ENCODE results near the gene USP2.

Gene USP2

DNA sequence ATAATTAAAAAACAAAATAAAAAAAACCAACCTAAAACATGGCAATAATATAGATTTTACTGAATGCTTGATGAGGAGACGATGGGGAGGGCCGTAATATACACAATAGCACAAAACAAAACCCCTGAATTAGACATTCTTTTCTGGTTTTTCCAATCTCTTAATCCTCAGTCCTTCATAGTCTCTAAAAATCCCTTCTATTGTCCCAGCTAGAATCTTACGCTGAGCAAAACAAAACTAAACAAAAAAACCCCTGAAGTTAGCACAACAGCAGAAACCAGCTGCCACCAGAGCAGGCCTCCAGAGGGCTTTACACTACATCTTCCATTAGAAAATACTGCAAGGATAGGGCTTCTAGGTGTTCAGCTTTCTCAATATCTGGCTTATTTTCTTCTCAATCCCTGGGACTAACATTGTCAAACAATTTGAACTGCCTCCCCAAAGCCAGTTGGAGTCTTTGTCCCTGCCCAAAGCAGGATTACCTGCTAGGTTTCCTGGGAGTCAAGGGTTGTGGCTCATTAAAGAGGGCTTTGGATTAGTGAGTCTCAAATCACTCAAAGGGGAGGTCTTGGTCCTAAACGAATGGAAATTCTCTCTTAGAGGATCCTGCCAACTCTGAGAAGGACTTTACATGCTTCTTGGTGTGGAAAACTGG, 49.3 kb downstream of the USP2 start:
- Histone ChIP-seq H3K27me3 (ENCODE audit: control insufficient read depth, insufficient read depth, low read length) (no peaks in the 10 kb centered on the region), H3K27ac (ENCODE audit: low read depth, low read length) (no peak overlapping the region), H3K4me3 (ENCODE audit: low read length) (no peak overlapping the region), H3K9ac (ENCODE audit: low read length) (no peak overlapping the region), H3K4me1 (ENCODE audit: control insufficient read depth, insufficient read depth, low read length) (peaks cover 8% of the 10 kb centered on the region), H3K36me3 (ENCODE audit: control insufficient read depth, insufficient read depth, low read length) (no peaks in the 10 kb centered on the region)

DNA sequence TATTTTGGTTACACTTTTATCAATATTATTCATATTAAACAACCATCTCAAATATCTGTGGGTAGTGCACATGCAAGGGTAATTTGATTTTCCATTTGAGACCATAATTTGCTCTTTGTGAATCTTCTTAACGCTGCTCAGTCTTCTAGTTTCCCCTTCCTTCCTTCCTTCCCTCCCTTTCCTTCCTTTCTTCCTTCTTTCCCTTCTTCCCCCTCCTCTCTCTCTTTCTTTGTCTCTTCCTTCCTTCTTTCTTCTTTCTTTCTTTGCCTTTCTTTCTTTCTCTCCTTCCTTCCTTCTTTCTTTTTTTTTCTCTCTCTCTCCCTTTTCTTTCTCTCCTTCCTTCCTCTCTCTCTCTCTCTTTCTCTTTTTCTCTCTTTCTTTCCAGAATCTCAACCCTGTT, 51.3 kb downstream of the USP2 start:
- no peak overlapping the region for H3K9ac ChIP-seq (ENCODE audit: low read length)
- H3K36me3 ChIP-seq (ENCODE audit: control insufficient read depth, insufficient read depth, low read length), result no peaks in the 10 kb centered on the region
- no peaks in the 10 kb centered on the region for H3K27me3 ChIP-seq (ENCODE audit: control insufficient read depth, insufficient read depth, low read length)
- H3K27ac ChIP-seq (ENCODE audit: low read depth, low read length), result no peak overlapping the region
- H3K4me1 ChIP-seq (ENCODE audit: control insufficient read depth, insufficient read depth, low read length), result peaks cover 4% of the 10 kb centered on the region
- no peak overlapping the region for H3K4me3 ChIP-seq (ENCODE audit: low read length)

DNA sequence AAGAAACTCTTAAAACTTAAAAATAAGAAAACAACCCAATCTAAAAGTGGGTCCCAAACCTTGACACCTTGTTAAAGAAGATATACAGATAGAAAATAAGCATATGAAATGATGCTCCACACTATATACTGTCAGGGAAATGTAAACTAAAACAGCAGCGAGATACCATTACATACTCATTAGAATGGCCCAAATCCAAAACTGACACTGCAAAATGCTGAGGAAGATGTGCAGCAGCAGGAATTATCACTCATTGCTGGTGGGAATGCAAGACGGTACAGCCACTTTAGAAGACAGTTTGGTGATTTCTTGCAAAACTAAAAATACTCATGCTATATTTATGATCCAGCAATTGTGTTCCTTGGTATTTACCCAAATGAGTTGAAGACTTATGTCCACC, 52.2 kb downstream of the USP2 start:
- H3K27me3 ChIP-seq (ENCODE audit: control insufficient read depth, insufficient read depth, low read length), result no peaks in the 10 kb centered on the region
- no peaks in the 10 kb centered on the region for H3K4me1 ChIP-seq (ENCODE audit: control insufficient read depth, insufficient read depth, low read length)
- H3K4me3 ChIP-seq (ENCODE audit: low read length), result no peak overlapping the region
- no peak overlapping the region for H3K27ac ChIP-seq (ENCODE audit: low read depth, low read length)
- no peak overlapping the region for H3K9ac ChIP-seq (ENCODE audit: low read length)
- no peaks in the 10 kb centered on the region for H3K36me3 ChIP-seq (ENCODE audit: control insufficient read depth, insufficient read depth, low read length)

DNA sequence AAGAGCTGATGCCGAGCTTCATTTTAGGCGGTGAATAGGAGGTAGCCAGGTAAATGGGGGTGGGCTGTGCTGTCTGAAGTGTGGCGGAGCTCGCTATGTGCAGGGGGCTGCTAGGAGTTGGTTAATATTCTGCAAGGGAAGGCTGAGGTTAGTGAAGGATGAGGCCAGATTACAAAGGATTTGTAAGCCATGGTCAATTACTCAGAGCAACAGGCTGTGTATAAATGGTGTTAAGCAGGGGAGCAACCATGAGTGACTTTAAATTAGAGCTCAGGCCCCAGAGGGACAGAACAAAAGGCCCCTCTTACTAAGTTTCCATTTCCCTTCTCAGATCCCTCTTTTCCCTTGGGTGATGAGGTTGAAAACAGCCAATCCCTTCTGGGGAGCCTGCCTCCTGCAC, 57.3 kb downstream of the USP2 start:
- H3K27me3 ChIP-seq (ENCODE audit: control insufficient read depth, insufficient read depth, low read length), result no peaks in the 10 kb centered on the region
- peaks cover 17% of the 10 kb centered on the region for H3K4me1 ChIP-seq (ENCODE audit: control insufficient read depth, insufficient read depth, low read length)
- no peak overlapping the region for H3K4me3 ChIP-seq (ENCODE audit: low read length)
- no peak overlapping the region for H3K27ac ChIP-seq (ENCODE audit: low read depth, low read length)
- H3K36me3 ChIP-seq (ENCODE audit: control insufficient read depth, insufficient read depth, low read length), result no peaks in the 10 kb centered on the region
- H3K9ac ChIP-seq (ENCODE audit: low read length), result no peak overlapping the region

DNA sequence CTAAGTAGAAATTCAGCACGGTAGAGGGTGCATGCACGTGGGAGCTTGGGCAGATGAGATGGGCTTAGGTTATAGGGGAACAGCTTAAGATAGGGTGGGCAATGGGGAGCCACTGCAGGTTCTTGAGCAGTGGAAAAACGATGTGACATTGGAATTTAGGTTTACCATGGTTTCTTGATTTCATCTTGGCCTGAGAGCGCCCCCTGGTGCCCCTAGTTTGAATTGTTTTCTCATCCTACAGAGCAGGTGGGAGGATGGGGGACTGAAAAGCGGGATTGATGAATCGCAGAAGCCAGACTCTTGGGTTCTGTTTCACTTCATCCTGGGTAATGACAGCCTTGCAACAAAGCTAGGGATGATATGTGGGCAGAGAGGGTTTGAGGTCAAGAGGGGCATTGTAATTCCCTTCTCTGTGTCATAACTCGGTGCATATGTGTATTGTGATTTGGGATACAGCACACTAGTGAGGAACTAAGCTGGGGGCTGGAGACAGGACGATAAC, 57.9 kb downstream of the USP2 start:
- Histone ChIP-seq H3K27ac (ENCODE audit: low read depth, low read length) (no peak overlapping the region), H3K27me3 (ENCODE audit: control insufficient read depth, insufficient read depth, low read length) (no peaks in the 10 kb centered on the region), H3K4me3 (ENCODE audit: low read length) (no peak overlapping the region), H3K9ac (ENCODE audit: low read length) (no peak overlapping the region), H3K4me1 (ENCODE audit: control insufficient read depth, insufficient read depth, low read length) (peaks cover 24% of the 10 kb centered on the region), H3K36me3 (ENCODE audit: control insufficient read depth, insufficient read depth, low read length) (no peaks in the 10 kb centered on the region)

DNA sequence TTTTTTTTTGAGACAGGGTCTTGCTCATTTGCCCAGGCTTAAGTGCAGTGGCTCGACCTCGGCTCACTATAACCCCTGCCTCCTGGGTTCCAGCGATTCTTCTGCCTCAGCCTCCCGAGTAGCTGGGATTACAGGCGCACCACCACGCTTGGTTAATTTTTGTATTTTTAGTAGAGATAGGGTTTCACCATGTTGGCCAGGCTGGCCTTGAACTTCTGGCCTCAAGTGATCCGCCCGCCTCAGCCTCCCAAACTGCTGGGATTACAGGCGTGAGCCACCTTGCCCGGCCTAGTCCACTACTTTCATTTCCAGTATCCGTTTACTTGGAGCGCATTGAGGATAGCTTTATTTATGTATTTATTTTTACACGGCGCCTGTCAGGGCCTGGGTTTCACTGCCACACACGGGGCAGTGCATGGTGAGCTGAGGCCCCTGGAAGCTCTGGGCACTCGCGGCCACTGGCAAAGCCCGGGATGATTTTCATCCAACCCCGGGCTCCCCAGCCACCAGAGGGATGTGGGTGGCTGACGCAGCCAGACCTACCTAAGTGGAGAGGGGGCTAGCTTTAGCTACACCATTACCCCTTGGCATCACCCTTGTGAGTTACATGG, 58.5 kb downstream of the USP2 start:
- Histone ChIP-seq H3K27ac (ENCODE audit: low read depth, low read length) (no peak overlapping the region), H3K9ac (ENCODE audit: low read length) (no peak overlapping the region), H3K36me3 (ENCODE audit: control insufficient read depth, insufficient read depth, low read length) (no peaks in the 10 kb centered on the region), H3K4me1 (ENCODE audit: control insufficient read depth, insufficient read depth, low read length) (peaks cover 29% of the 10 kb centered on the region), H3K4me3 (ENCODE audit: low read length) (no peak overlapping the region), H3K27me3 (ENCODE audit: control insufficient read depth, insufficient read depth, low read length) (no peaks in the 10 kb centered on the region)

DNA sequence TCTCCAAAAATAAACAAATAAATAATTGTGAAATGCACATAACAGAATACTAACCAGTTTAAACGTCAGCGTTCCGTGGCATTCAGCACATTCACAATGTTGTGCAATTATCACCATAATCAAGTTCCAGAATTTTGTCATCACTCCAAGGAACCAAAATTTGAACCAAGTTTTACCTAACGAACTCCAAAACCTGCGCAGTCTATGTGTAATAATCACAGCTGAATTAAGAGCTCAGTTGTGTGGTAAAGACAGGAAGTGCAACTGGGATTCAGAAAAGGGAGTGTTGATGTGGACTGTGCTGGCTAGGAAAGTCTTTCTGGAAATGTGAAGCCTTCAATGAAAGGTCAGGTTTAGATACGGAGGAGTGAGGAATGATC, 59.1 kb downstream of the USP2 start:
- Histone ChIP-seq H3K4me1 (ENCODE audit: control insufficient read depth, insufficient read depth, low read length) (peaks cover 36% of the 10 kb centered on the region), H3K27me3 (ENCODE audit: control insufficient read depth, insufficient read depth, low read length) (no peaks in the 10 kb centered on the region), H3K36me3 (ENCODE audit: control insufficient read depth, insufficient read depth, low read length) (no peaks in the 10 kb centered on the region), H3K4me3 (ENCODE audit: low read length) (no peak overlapping the region), H3K9ac (ENCODE audit: low read length) (no peak overlapping the region), H3K27ac (ENCODE audit: low read depth, low read length) (peak overlapping the region; percentile 91)

DNA sequence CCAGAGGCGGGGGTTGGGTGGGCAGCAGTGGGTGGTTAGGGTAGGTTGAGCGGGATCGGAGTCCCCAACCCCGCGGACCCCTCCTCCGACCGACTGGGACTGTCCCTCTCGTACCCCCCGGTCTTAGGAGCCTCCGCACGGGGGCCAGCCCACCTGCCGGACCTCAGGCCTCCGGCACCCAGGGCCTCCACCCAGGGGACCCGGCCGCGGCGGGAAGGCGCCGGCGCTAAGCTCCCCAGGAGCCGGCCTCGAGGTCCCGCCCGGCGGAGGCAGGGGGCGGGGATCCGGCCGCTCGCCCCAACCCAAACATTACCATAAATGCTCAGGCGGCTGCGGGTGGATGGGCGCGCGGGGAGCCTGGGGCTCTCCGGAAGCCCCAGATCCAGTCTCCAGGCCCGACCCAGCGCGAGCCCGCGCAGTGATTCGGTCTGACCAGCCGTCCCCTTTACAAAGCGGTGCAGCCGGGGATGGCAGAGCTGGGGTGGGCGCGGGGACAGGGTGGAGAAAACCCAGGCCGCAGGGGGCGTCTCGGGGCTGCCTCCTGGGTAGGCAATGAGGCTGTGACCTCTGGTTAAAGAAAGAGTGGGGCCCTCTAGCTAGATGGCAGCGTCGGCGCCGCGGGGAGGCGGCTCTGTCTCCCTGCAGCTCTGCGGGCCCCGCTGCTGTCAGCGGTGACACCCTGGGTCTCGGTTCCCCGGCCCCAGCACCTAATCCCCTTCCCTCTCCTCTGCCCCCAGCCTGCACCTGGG, 60.5 kb downstream of the USP2 start:
- Histone ChIP-seq H3K27ac (ENCODE audit: low read depth, low read length) (peak overlapping the region; percentile 91), H3K9ac (ENCODE audit: low read length) (peak overlapping the region; percentile 76), H3K27me3 (ENCODE audit: control insufficient read depth, insufficient read depth, low read length) (no peaks in the 10 kb centered on the region), H3K4me3 (ENCODE audit: low read length) (peak overlapping the region; percentile 66), H3K4me1 (ENCODE audit: control insufficient read depth, insufficient read depth, low read length) (peaks cover 37% of the 10 kb centered on the region), H3K36me3 (ENCODE audit: control insufficient read depth, insufficient read depth, low read length) (no peaks in the 10 kb centered on the region)

DNA sequence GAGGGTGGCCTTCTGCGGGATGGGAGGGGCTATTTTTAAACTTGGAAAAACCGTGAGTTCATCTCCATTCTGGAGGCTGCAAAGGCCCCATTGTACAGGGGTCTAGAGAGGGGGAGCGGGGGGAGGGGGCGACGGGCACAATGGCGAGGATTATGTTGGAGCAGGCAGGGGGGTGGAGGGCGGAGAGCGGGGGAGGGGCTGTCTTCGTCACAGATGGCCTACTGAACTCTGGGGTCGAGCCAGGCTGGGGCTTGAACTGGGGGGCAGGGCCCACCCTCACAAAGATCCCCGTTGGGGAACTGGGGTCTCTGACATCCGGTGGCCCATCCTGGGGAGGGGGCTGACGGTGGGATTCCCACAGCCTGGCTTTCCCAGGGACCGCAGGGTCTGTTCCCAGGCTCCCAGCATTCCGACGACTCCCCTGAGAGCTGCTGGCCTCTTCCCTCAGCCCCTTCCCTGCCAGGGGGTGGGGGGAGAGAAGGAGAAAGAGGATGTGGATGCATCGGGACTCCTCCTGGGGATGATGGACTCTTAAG, 61.2 kb downstream of the USP2 start:
- Histone ChIP-seq H3K27ac (ENCODE audit: low read depth, low read length) (peak overlapping the region; percentile 91), H3K9ac (ENCODE audit: low read length) (peak overlapping the region; percentile 45), H3K4me1 (ENCODE audit: control insufficient read depth, insufficient read depth, low read length) (peaks cover 40% of the 10 kb centered on the region), H3K4me3 (ENCODE audit: low read length) (peak overlapping the region; percentile 66), H3K27me3 (ENCODE audit: control insufficient read depth, insufficient read depth, low read length) (peaks cover 2% of the 10 kb centered on the region), H3K36me3 (ENCODE audit: control insufficient read depth, insufficient read depth, low read length) (no peaks in the 10 kb centered on the region)

DNA sequence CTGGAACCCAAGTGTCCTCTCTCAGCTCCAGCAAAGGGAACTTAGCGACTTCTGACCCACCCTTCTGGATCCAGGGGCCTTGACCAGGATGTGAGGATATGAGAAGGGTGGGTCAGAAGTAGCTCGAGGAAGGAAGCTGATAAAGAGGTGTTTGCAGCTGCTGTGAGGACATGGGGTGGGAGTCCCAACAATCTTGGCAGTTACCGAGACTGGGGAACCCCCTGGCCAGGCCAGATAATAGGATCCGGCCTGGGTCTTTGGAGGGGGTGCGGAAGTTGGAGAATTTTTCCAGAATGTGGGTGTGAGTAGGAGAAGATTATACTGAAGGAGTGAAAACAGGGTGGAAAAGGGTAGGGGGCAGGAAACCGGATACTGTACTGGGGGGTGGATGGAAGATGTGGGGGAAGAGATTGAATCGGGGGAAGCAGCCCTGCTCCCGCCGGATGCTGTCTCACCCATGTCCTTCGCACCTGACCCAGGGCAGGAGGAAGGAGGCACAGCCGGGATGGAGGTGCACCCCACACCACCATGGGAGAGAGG, 61.7 kb downstream of the USP2 start:
- peaks cover 42% of the 10 kb centered on the region for H3K4me1 ChIP-seq (ENCODE audit: control insufficient read depth, insufficient read depth, low read length)
- no peaks in the 10 kb centered on the region for H3K36me3 ChIP-seq (ENCODE audit: control insufficient read depth, insufficient read depth, low read length)
- no peak overlapping the region for H3K4me3 ChIP-seq (ENCODE audit: low read length)
- no peak overlapping the region for H3K9ac ChIP-seq (ENCODE audit: low read length)
- peaks cover 3% of the 10 kb centered on the region for H3K27me3 ChIP-seq (ENCODE audit: control insufficient read depth, insufficient read depth, low read length)
- H3K27ac ChIP-seq (ENCODE audit: low read depth, low read length), result peak overlapping the region; percentile 91

DNA sequence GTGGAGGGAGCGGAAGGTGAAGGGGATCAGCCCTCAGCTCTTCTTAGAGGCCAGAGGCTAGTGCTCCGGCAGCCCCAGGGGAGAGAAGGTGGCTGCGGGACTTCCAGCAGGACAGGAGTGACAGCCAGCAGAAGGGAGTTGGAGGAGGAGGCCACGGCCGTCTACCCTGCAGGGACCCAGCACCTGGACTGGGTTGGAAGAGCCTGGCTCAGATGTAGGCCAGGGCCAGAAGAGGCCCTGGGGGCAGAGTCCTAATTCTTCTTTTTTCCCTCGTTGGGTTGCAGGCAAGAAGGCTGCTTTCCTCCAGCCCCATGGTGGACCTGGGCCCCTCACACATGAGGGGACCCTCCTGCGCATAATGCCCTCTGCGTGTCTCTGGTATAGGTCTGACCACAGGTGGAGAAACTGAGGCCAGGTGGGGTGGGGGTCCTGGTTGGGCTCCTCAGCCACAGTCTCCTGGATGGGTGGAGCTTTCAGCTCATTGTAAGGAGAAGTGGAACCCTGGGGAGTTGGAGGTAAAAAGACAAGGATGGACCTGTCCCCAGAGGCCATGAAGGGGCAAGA, 62.3 kb downstream of the USP2 start:
- H3K4me1 ChIP-seq (ENCODE audit: control insufficient read depth, insufficient read depth, low read length), result peaks cover 43% of the 10 kb centered on the region
- peaks cover 3% of the 10 kb centered on the region for H3K27me3 ChIP-seq (ENCODE audit: control insufficient read depth, insufficient read depth, low read length)
- H3K36me3 ChIP-seq (ENCODE audit: control insufficient read depth, insufficient read depth, low read length), result peaks cover 4% of the 10 kb centered on the region
- peak overlapping the region; percentile 91 for H3K27ac ChIP-seq (ENCODE audit: low read depth, low read length)
- H3K9ac ChIP-seq (ENCODE audit: low read length), result no peak overlapping the region
- H3K4me3 ChIP-seq (ENCODE audit: low read length), result no peak overlapping the region

Measured in rectal smooth muscle tissue (tissue), 1 donor.